C4-2B (cell line): ENCODE data around the gene ASB11.

Source experiments
- H3K27ac ChIP-seq: fragments of 450-650 bp; 2 replicates; pipeline ENCODE4 v1.5.1; 2017
- CTCF ChIP-seq: fragments of 450-650 bp; conservative IDR thresholded peaks from 2 replicates; pipeline ENCODE4 v1.5.1; 2017; ENCODE audit warnings: mild to moderate bottlenecking
- ZFX ChIP-seq: fragments of 450-650 bp; IDR thresholded peaks from 2 replicates; pipeline ENCODE4 v1.6.1; 2017

Gene ASB11

GRCh38 chrX:15344106-15344505 is 28.7 kb upstream of the ASB11 start:
- TF ChIP-seq CTCF (no peak), ZFX (no peak)
- H3K27ac ChIP-seq: no peak overlapping the region

- TF ChIP-seq ZFX: no peak
- TF ChIP-seq CTCF: no peak
- H3K27ac ChIP-seq: no peak overlapping the region
Observed at GRCh38 chrX:15343075-15343476, 27.6 kb upstream of the ASB11 start.

- H3K27ac ChIP-seq: no peak overlapping the region
- no peak for TF ChIP-seq ZFX
- no peak for TF ChIP-seq CTCF
Observed at GRCh38 chrX:15340867-15341266, 25.4 kb upstream of the ASB11 start.

- TF ChIP-seq ZFX: no peak
- H3K27ac ChIP-seq: peak overlapping the region; percentile 81
Observed at GRCh38 chrX:15336023-15336413, 20.6 kb upstream of the ASB11 start.

- TF ChIP-seq ZFX: no peak
- TF ChIP-seq CTCF: no peak
- H3K27ac ChIP-seq: peak within 1 kb of the TSS; percentile 81
Observed at GRCh38 chrX:15335135-15336022, 19.9 kb upstream of the ASB11 start, which contains the start of gene PIGA. PIGA (minus strand) TSS chrX:15335523; CDS start chrX:15331930, 3,593 bp downstream.

- H3K27ac ChIP-seq: peak overlapping the region; percentile 81
- TF ChIP-seq CTCF: no peak
- no peak for TF ChIP-seq ZFX
Observed at GRCh38 chrX:15334561-15334960, 19.1 kb upstream of the ASB11 start.

- TF ChIP-seq ZFX (no peak), CTCF (no peak)
Observed at GRCh38 chrX:15328821-15329220, 13.4 kb upstream of the ASB11 start.

GRCh38 chrX:15328131-15328530 is 12.7 kb upstream of the ASB11 start:
- no peak overlapping the region for H3K27ac ChIP-seq
- no peak for TF ChIP-seq CTCF
- no peak for TF ChIP-seq ZFX

More at GRCh38 chrX:15328821-15329220, 13.4 kb upstream of the ASB11 start:
- no peak overlapping the region for H3K27ac ChIP-seq
